ENCODE measurements around the gene OTOF. TPM values are rescaled to one million over a fixed set of nuclear protein-coding genes. Genes with fewer than 3 reads are reported as not detected.

The OTOF gene
- total and polyA plus RNA-seq, 9 of the 15 experiments (the other 6 are each of a cell fraction or from before 2014, with no cell fraction given), result 0.03 to 0.11 (median 0.06) TPM; not detected in 5

- TF ChIP-seq RNF219 (CRISPR knock-in tag; IDR thresholded peaks at IDR 0.05) (no peak), HIVEP1 (CRISPR knock-in tag; IDR thresholded peaks at IDR 0.05) (no peak), ZNF79 (CRISPR knock-in tag; IDR thresholded peaks at IDR 0.05; ENCODE audit: low read depth) (no peak), IRF2 (CRISPR knock-in tag; IDR thresholded peaks at IDR 0.05) (no peak), RFX1 (IDR thresholded peaks at IDR 0.05) (no peak), MLLT1 (IDR thresholded peaks at IDR 0.05) (no peak), CTBP1 (IDR thresholded peaks at IDR 0.05; ENCODE audit: borderline replicate concordance) (peak; percentile 91), SMAD4 (CRISPR knock-in tag; conservative IDR thresholded peaks at IDR 0.05) (0 out of 2 replicates have a peak, but pooled peaks have one; percentile 38), ZNF165 (CRISPR knock-in tag; IDR thresholded peaks at IDR 0.05; ENCODE audit: borderline replicate concordance) (no peak), FOXK1 (CRISPR knock-in tag; IDR thresholded peaks at IDR 0.05; ENCODE audit: borderline replicate concordance) (no peak), MEIS2 (IDR thresholded peaks at IDR 0.05; ENCODE audit: partially characterized antibody) (peak; percentile 37), ZNF592 (IDR thresholded peaks at IDR 0.05) (no peak), ZNF512 (tag; IDR thresholded peaks at IDR 0.05) (no peak), ZBTB5 (IDR thresholded peaks at IDR 0.05) (no peak), SMARCE1 (IDR thresholded peaks at IDR 0.05) (peak; percentile 74; the same call in 1 of the 2 replicates), MTA2 (IDR thresholded peaks at IDR 0.05; ENCODE audit: low read depth) (peak; percentile 27; the same call in 1 of the 2 replicates), SMARCA4 (IDR thresholded peaks at IDR 0.05) (peak; percentile 39; the same call in 1 of the 2 replicates)
These were observed 15.0 kb upstream of the OTOF start (continued) for GRCh38 chr2:26492749-26493515.
